ENCODE data around the gene ZNG1E.
"Not testable (repeated sequence)": the region's sequence is repeated elsewhere in the genome, so short reads cannot be mapped to it uniquely, and the experiment has no call there.

DNA sequence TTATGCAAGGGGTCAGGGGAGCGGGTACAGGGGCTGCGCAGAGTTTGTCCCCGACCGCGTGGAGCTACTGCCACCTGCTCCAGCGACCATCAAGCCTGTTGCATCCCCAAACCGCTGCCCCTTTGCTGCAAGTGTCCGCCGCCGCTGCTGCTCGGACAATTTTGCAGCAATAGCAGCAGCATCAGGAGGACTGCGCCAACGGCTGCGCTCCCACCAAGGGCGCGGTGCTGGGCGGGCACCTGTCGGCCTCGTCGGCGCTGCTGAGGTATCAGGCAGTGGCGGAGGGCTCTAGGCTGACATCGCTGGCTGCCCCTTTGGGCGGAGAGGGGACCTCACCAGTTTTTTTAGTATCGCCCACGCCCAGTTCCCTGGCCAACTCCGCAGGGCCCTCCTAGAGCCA, 62.4 kb downstream of the ZNG1E start:
- TF ChIP-seq, protein P1, sequence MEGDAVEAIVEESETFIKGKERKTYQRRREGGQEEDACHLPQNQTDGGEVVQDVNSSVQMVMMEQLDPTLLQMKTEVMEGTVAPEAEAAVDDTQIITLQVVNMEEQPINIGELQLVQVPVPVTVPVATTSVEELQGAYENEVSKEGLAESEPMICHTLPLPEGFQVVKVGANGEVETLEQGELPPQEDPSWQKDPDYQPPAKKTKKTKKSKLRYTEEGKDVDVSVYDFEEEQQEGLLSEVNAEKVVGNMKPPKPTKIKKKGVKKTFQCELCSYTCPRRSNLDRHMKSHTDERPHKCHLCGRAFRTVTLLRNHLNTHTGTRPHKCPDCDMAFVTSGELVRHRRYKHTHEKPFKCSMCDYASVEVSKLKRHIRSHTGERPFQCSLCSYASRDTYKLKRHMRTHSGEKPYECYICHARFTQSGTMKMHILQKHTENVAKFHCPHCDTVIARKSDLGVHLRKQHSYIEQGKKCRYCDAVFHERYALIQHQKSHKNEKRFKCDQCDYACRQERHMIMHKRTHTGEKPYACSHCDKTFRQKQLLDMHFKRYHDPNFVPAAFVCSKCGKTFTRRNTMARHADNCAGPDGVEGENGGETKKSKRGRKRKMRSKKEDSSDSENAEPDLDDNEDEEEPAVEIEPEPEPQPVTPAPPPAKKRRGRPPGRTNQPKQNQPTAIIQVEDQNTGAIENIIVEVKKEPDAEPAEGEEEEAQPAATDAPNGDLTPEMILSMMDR (IDR thresholded peaks at IDR 0.05), result not testable (repeated sequence)
- not testable (repeated sequence) for TF ChIP-seq EP300 (IDR thresholded peaks at IDR 0.05)
